GM12878 (cell line): Measurements from ENCODE around the gene ARL10. TPM values are rescaled to one million over a fixed set of nuclear protein-coding genes. Genes with fewer than 3 reads are reported as not detected.

Experiments used
- ATAC-seq: fragments of 200-7000 bp; cut with Tn5 transposase; 3 replicates; pipeline ENCODE4 v1.9.1; 2020; ENCODE audit warnings: mild to moderate bottlenecking, moderate library complexity
- BruUV-seq: library from RNA; stranded (reverse); fragments of 400-500 nt; replicated peaks from 2 replicates; lab custom pipeline; 2021; lab: Mats Ljungman, UMichigan
- CTCF ChIA-PET: fragments of 300-600 bp; sonication (Branson Sonifier 250); formaldehyde crosslinking; extraction: SDS; loops from one replicate; lab custom pipeline; 2021; ENCODE audit warnings: inconsistent platforms; lab: Yijun Ruan, JAX
- POLR2A ChIA-PET: fragments of 350-600 bp; formaldehyde crosslinking; extraction: SDS; loops from one replicate; lab custom pipeline; 2021; ENCODE audit warnings: inconsistent platforms; lab: Charles Lee
- RAD21 ChIA-PET: fragments of 300-600 bp; sonication (Branson Sonifier 250); formaldehyde crosslinking; loops from one replicate; lab custom pipeline; 2023; ENCODE audit warnings: antibody characterized with exemption; ENCODE audit not compliant: unreplicated experiment; lab: Charles Lee
- SMC1A ChIA-PET: fragments of 300-600 bp; sonication (Branson Sonifier 250); formaldehyde crosslinking; loops from one replicate; lab custom pipeline; 2023; ENCODE audit not compliant: unreplicated experiment, uncharacterized antibody; lab: Charles Lee
- DNase-seq: peaks from one replicate; pipeline ENCODE4 v3.0.0-alpha.2; 2011; ENCODE audit warnings: low read depth, low spot score
- FAIRE-seq: peaks from 3 replicates; lab custom pipeline; 2011; peaks lifted over from hg19 to GRCh38; lab: Jason Lieb, UNC
- H2AFZ ChIP-seq: 2 replicates; pipeline ENCODE4 v1.6.0; 2011; ENCODE audit warnings: low read depth, low read length, control low read depth; ENCODE audit not compliant: control insufficient read depth
- H3K27ac ChIP-seq: 2 replicates; pipeline ENCODE4 v1.5.1; 2011; ENCODE audit warnings: control low read depth; ENCODE audit not compliant: control insufficient read depth, insufficient read depth
- H3K27me3 ChIP-seq, 2 experiments: replicated peaks in 1 of 2; 2 replicates each; pipeline versions ENCODE4 v1.6.0 to v1.6.1; 2011; ENCODE audit warnings: low read length in 1 of 2; ENCODE audit not compliant: control insufficient read depth in 2 of 2, insufficient read depth in 2 of 2
- H3K36me3 ChIP-seq, 2 experiments: 2 replicates each; pipeline ENCODE4 v1.5.1; 2011; ENCODE audit warnings: low read length in 1 of 2; ENCODE audit not compliant: control insufficient read depth in 2 of 2, insufficient read depth in 2 of 2
- H3K4me1 ChIP-seq: 2 replicates; pipeline ENCODE4 v1.6.1; 2011; ENCODE audit warnings: mild to moderate bottlenecking, low read length, moderate library complexity, mixed read lengths; ENCODE audit not compliant: control insufficient read depth, insufficient read depth
- H3K4me2 ChIP-seq: 2 replicates; pipeline ENCODE4 v1.6.0; 2011; ENCODE audit warnings: control low read depth; ENCODE audit not compliant: control insufficient read depth, insufficient read depth
- H3K4me3 ChIP-seq: fragments of 200-600 bp; sonication (generic); 2 replicates; pipeline ENCODE4 v1.5.1; 2016
- H3K79me2 ChIP-seq: 2 replicates; pipeline ENCODE4 v1.6.0; 2011; ENCODE audit warnings: low read length; ENCODE audit not compliant: control insufficient read depth, insufficient read depth
- H3K9ac ChIP-seq: 2 replicates; pipeline ENCODE4 v1.8.0; 2011; ENCODE audit warnings: low read length, control low read depth, mixed read lengths; ENCODE audit not compliant: control insufficient read depth, insufficient read depth
- H3K9me3 ChIP-seq: replicated peaks from 3 replicates; pipeline ENCODE4 v1.5.1; 2011; ENCODE audit warnings: mild to moderate bottlenecking, low read length; ENCODE audit not compliant: control insufficient read depth, insufficient read depth
- H4K20me1 ChIP-seq: 2 replicates; pipeline ENCODE4 v1.6.0; 2011; ENCODE audit not compliant: control insufficient read depth, insufficient read depth
- ASH2L ChIP-seq: fragments of 300-600, 200-600 bp; sonication (generic); IDR thresholded peaks from 2 replicates; pipeline ENCODE4 v1.6.1; 2017; ENCODE audit warnings: low read depth, mild to moderate bottlenecking, borderline replicate concordance
- DPF2 ChIP-seq: fragments of 450-650 bp; IDR thresholded peaks from 2 replicates; pipeline ENCODE4 v1.6.1; 2017; ENCODE audit warnings: mild to moderate bottlenecking
- HCFC1 ChIP-seq: fragments of 150-350 bp; IDR thresholded peaks from 2 replicates; pipeline ENCODE4 v1.6.1; 2014; ENCODE audit warnings: low read length
- MTA3 ChIP-seq: IDR thresholded peaks from 2 replicates; pipeline ENCODE4 v1.6.1; 2012; ENCODE audit warnings: low read length, inconsistent platforms, borderline replicate concordance
- NFYA ChIP-seq: IDR thresholded peaks from 2 replicates; pipeline ENCODE4 v1.6.1; 2011; ENCODE audit warnings: low read depth, mild to moderate bottlenecking, low read length, improper control_type of control experiment, borderline replicate concordance
- SMC3 ChIP-seq: IDR thresholded peaks from 2 replicates; pipeline ENCODE4 v1.6.1; 2011; ENCODE audit warnings: low read length, improper control_type of control experiment, borderline replicate concordance
- WGBS: methylation state at CpG from one replicate; pipeline ENCODE4 v1.1.6; 2016; ENCODE audit warnings: low lambda C conversion rate; ENCODE audit not compliant: insufficient replicate concordance, insufficient coverage; ENCODE audit errors: missing lambda C conversion rate; 5-methylcytosine and 5-hydroxymethylcytosine counted together
- in situ Hi-C: fragments of 300-500 bp; cut with MboI; formaldehyde crosslinking; loops from 9 replicates; pipeline ENCODE4 v1.14.3; 2018; ENCODE audit warnings: mixed read lengths
- intact Hi-C: fragments of 100-400 bp; cut with micrococcal nuclease; formaldehyde crosslinking; loops from one replicate; pipeline ENCODE4 v1.14.2; 2022; ENCODE audit not compliant: unreplicated experiment
- polyA plus RNA-seq, 11 experiments: library from polyadenylated mRNA; depleted of rRNA in 4 of 11; unstranded in 6 of 11; stranded (reverse) in 5 of 11; fragments of >200 nt; fragmentation: Nextera tagmentation in 4 of 11; fragmentation: Illumina TruSeq in 1 of 11; extraction: Ambion mirVana in 4 of 11; extraction: Trizol in 1 of 11; gene quantifications; 1 replicate in 1 of 11; 2 replicates in 10 of 11; pipeline versions ENCODE4 v1.2.1 to v1.2.3, GENCODE V29; 2011 to 2016; ENCODE audit warnings: inconsistent platforms in 2 of 11, missing spikeins in 2 of 11, low read depth in 1 of 11
- total RNA-seq, 4 experiments: library from RNA; depleted of rRNA in 3 of 4; stranded (reverse); fragments of >200 nt in 3 of 4; fragmentation: Illumina TruSeq in 1 of 4; extraction: Trizol in 1 of 4; gene quantifications; 2 replicates each; pipeline versions ENCODE4 v1.2.1 to v1.2.3, GENCODE V29; 2013 to 2021
- TF ChIP-seq, protein P1 (sequence below): fragments of 450-650 bp; IDR thresholded peaks from 2 replicates; pipeline ENCODE4 v1.6.1; 2016; ENCODE audit warnings: mild to moderate bottlenecking
- TF ChIP-seq, protein P2 (sequence below): fragments of 450-650 bp; IDR thresholded peaks from 2 replicates; pipeline ENCODE4 v1.6.1; 2018; ENCODE audit warnings: borderline replicate concordance, mild to moderate bottlenecking; ENCODE audit not compliant: partially characterized antibody
- TF ChIP-seq, protein P3 (sequence below): fragments of 450-650 bp; IDR thresholded peaks from 2 replicates; pipeline ENCODE4 v1.6.1; 2017; ENCODE audit warnings: mild to moderate bottlenecking
- TF ChIP-seq, protein P4 (sequence below): fragments of 450-650 bp; conservative IDR thresholded peaks from 2 replicates; pipeline ENCODE4 v1.6.1; 2017; ENCODE audit warnings: mild to moderate bottlenecking, moderate library complexity

Gene ARL10
- total and polyA plus RNA-seq, 10 of the 15 experiments (the other 5 are each of a cell fraction or from before 2014, with no cell fraction given): 0.44 to 6.4 (median 2.4) TPM

DNA sequence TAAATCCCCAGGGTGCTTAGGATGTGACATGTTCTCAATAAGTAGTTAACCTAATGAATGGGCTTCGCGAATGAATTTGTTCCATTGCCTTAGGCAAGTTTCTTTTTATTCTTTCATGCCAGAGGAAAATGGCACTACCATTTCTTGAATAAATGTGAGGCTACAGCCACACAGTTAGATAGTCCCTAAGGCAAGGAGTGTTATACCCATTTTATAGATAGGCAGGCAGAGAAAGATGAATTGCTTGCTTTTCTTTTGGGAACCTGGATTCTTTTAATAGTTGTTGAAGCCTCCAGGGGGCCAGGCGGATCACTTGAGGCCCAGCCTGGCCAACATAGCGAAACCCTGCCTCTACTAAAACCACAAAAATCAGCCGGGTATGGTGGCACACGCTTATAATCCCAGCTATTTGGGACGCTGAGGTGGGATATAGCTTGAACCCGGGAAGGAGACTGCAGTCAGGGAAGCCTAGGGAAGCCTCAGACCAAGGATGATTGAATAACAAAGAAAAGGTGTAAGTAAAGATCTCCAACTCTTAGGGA lies 22.2 kb downstream of the ARL10 start:
- no peak for FAIRE-seq
- H3K9ac ChIP-seq: peak overlapping the region; percentile 87
- intact Hi-C loops: loop anchor here (5.0 to 10.0 kb wide), 2 partner anchors 147 to 150 kb away; partner anchors contain the start of genes RNF44 and SIMC1

More for the DNA sequence above, 22.2 kb downstream of the ARL10 start:
- no peak for DNase-seq
- in situ Hi-C loops: no loop called here
- no TSS peak for BruUV-seq
- H4K20me1 ChIP-seq: peaks cover 3% of the 10 kb centered on the region; the same call in 1 of the 2 replicates
- H3K79me2 ChIP-seq: peaks cover 50% of the 10 kb centered on the region
- RAD21 ChIA-PET: no interaction called here
- POLR2A ChIA-PET: interaction anchor here (0.8 to 1.6 kb wide), 4 partner anchors 17 to 148 kb away, joined by 3 to 9 read pairs (median 5); partner anchors contain the start of gene KIAA1191
- peaks cover 20 to 25% of the 10 kb centered on the region in 2 experiments for H3K36me3 ChIP-seq
- peaks cover 11% of the 10 kb centered on the region for H3K4me1 ChIP-seq
- 25% methylated on average over 8 of the region's 8 CpGs for WGBS
- H3K27ac ChIP-seq: peak overlapping the region; percentile 97
- CTCF ChIA-PET: interaction anchor here (1.1 kb wide), 1 partner anchor 25 kb away, joined by 4 read pairs; no protein-coding TSS in a partner anchor
- no peaks in the 10 kb centered on the region for H3K9me3 ChIP-seq
- no peak overlapping the region for H2AFZ ChIP-seq
- TF ChIP-seq, protein P1, sequence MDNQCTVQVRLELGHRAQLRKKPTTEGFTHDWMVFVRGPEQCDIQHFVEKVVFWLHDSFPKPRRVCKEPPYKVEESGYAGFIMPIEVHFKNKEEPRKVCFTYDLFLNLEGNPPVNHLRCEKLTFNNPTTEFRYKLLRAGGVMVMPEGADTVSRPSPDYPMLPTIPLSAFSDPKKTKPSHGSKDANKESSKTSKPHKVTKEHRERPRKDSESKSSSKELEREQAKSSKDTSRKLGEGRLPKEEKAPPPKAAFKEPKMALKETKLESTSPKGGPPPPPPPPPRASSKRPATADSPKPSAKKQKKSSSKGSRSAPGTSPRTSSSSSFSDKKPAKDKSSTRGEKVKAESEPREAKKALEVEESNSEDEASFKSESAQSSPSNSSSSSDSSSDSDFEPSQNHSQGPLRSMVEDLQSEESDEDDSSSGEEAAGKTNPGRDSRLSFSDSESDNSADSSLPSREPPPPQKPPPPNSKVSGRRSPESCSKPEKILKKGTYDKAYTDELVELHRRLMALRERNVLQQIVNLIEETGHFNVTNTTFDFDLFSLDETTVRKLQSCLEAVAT: no peak
- TF ChIP-seq DPF2: no peak
- no peak for TF ChIP-seq MTA3
- TF ChIP-seq NFYA: no peak
- TF ChIP-seq ASH2L: no peak
- TF ChIP-seq, protein P2, sequence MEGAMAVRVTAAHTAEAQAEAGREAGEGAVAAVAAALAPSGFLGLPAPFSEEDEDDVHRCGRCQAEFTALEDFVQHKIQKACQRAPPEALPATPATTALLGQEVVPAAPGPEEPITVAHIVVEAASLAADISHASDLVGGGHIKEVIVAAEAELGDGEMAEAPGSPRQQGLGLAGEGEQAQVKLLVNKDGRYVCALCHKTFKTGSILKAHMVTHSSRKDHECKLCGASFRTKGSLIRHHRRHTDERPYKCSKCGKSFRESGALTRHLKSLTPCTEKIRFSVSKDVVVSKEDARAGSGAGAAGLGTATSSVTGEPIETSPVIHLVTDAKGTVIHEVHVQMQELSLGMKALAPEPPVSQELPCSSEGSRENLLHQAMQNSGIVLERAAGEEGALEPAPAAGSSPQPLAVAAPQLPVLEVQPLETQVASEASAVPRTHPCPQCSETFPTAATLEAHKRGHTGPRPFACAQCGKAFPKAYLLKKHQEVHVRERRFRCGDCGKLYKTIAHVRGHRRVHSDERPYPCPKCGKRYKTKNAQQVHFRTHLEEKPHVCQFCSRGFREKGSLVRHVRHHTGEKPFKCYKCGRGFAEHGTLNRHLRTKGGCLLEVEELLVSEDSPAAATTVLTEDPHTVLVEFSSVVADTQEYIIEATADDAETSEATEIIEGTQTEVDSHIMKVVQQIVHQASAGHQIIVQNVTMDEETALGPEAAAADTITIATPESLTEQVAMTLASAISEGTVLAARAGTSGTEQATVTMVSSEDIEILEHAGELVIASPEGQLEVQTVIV: no peak
- TF ChIP-seq, protein P3, sequence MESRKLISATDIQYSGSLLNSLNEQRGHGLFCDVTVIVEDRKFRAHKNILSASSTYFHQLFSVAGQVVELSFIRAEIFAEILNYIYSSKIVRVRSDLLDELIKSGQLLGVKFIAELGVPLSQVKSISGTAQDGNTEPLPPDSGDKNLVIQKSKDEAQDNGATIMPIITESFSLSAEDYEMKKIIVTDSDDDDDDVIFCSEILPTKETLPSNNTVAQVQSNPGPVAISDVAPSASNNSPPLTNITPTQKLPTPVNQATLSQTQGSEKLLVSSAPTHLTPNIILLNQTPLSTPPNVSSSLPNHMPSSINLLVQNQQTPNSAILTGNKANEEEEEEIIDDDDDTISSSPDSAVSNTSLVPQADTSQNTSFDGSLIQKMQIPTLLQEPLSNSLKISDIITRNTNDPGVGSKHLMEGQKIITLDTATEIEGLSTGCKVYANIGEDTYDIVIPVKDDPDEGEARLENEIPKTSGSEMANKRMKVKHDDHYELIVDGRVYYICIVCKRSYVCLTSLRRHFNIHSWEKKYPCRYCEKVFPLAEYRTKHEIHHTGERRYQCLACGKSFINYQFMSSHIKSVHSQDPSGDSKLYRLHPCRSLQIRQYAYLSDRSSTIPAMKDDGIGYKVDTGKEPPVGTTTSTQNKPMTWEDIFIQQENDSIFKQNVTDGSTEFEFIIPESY: no peak
- TF ChIP-seq, protein P4, sequence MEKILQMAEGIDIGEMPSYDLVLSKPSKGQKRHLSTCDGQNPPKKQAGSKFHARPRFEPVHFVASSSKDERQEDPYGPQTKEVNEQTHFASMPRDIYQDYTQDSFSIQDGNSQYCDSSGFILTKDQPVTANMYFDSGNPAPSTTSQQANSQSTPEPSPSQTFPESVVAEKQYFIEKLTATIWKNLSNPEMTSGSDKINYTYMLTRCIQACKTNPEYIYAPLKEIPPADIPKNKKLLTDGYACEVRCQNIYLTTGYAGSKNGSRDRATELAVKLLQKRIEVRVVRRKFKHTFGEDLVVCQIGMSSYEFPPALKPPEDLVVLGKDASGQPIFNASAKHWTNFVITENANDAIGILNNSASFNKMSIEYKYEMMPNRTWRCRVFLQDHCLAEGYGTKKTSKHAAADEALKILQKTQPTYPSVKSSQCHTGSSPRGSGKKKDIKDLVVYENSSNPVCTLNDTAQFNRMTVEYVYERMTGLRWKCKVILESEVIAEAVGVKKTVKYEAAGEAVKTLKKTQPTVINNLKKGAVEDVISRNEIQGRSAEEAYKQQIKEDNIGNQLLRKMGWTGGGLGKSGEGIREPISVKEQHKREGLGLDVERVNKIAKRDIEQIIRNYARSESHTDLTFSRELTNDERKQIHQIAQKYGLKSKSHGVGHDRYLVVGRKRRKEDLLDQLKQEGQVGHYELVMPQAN: no peak
- no peak for TF ChIP-seq SMC3
- TF ChIP-seq HCFC1: no peak
- no peak for ATAC-seq
- peak overlapping the region; percentile 72 for H3K4me2 ChIP-seq
- H3K4me3 ChIP-seq: peak overlapping the region; percentile 90
- H3K27me3 ChIP-seq: no peaks in the 10 kb centered on the region
- SMC1A ChIA-PET: interaction anchor here (0.6 to 2.0 kb wide), 2 partner anchors 25 to 515 kb away, joined by 3 to 7 read pairs; no protein-coding TSS in a partner anchor
